ENCODE measurements around the gene PROCR.

DNA sequence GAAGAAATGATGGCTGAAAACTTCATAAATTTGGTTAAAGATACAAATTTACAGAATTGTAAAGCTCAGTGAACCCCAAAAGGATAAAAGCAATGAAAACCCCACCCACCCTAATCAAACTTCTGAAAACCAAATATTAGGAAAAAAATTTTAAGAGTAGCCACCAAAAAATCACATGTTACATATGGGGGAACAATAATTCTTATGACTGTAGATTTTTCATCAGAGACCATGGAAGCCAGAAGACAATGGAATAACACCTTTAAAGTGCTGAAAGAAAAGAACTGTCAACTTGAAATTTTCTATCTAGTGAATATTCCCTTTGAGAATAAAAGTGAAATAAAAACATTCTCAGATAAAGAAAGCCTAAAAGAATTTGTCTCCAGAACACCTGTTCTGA lies 24.4 kb downstream of the PROCR start:
- TF ChIP-seq, protein P1, sequence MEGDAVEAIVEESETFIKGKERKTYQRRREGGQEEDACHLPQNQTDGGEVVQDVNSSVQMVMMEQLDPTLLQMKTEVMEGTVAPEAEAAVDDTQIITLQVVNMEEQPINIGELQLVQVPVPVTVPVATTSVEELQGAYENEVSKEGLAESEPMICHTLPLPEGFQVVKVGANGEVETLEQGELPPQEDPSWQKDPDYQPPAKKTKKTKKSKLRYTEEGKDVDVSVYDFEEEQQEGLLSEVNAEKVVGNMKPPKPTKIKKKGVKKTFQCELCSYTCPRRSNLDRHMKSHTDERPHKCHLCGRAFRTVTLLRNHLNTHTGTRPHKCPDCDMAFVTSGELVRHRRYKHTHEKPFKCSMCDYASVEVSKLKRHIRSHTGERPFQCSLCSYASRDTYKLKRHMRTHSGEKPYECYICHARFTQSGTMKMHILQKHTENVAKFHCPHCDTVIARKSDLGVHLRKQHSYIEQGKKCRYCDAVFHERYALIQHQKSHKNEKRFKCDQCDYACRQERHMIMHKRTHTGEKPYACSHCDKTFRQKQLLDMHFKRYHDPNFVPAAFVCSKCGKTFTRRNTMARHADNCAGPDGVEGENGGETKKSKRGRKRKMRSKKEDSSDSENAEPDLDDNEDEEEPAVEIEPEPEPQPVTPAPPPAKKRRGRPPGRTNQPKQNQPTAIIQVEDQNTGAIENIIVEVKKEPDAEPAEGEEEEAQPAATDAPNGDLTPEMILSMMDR (conservative IDR thresholded peaks at IDR 0.05 in 1 of 2, IDR thresholded peaks at IDR 0.05 in 1 of 2; ENCODE audit: low read depth in 1 of 2, low read length in 2 of 2), result no peak
- TF ChIP-seq EZH2 (IDR thresholded peaks at IDR 0.05; ENCODE audit: low read length, missing control alignments), result no peak
